ENCODE data around the gene BUB3. TPM values are rescaled to one million over a fixed set of nuclear protein-coding genes. Genes with fewer than 3 reads are reported as not detected.

BUB3 gene
- total RNA-seq, 1 experiment from 2014 or later = 291 TPM

DNA sequence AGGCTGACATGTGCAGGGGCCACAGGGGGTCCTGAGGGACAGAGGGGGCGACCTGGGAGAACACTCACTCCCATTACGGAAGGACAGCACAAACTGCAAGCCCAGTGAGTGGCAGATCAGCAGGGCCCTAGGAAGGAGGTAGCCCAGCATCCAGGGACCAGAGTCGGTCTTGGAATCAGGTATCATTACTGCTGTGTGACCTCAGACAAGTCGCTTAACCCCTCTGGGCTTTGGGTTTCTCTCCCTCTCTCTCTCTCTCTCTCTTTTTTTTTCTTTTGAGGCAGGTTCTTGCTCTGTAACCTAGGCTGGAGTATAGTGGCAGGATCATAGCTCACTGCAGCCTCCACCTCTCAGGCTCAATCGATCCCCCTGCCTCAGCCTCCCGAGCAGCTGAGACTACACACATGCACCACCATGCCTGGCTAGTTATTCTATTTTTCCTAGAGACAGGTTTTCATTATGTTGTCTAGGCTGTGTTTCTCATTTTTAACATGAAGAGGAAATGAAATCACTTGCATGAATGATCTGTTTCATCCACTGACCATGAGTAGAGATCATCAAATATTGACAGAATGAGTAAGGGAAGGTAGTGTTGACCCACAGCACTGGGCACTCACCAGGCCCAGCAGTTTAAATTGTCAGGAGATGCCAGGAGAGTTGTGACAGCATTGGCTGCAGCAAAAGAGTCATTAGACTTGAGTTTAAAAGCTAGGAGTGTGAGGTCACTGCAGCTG lies 49.4 kb downstream of the BUB3 start:
- H3K9me2 ChIP-seq (replicated peaks; ENCODE audit: low read length) = no peaks in the 10 kb centered on the region
- peak overlapping the region; percentile 66 for H3K9ac ChIP-seq (ENCODE audit: low read length)
- H3K4me3 ChIP-seq (ENCODE audit: low read length) = no peak overlapping the region
- TF ChIP-seq EZH2 (IDR thresholded peaks at IDR 0.05; ENCODE audit: low read length, unreplicated experiment) = no peak
- TF ChIP-seq, protein P1, sequence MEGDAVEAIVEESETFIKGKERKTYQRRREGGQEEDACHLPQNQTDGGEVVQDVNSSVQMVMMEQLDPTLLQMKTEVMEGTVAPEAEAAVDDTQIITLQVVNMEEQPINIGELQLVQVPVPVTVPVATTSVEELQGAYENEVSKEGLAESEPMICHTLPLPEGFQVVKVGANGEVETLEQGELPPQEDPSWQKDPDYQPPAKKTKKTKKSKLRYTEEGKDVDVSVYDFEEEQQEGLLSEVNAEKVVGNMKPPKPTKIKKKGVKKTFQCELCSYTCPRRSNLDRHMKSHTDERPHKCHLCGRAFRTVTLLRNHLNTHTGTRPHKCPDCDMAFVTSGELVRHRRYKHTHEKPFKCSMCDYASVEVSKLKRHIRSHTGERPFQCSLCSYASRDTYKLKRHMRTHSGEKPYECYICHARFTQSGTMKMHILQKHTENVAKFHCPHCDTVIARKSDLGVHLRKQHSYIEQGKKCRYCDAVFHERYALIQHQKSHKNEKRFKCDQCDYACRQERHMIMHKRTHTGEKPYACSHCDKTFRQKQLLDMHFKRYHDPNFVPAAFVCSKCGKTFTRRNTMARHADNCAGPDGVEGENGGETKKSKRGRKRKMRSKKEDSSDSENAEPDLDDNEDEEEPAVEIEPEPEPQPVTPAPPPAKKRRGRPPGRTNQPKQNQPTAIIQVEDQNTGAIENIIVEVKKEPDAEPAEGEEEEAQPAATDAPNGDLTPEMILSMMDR (conservative IDR thresholded peaks at IDR 0.05; ENCODE audit: low read depth, low read length) = no peak
- TF ChIP-seq EZH2phosphoT487 (IDR thresholded peaks at IDR 0.05; ENCODE audit: borderline replicate concordance, low read length) = no peak
- no peaks in the 10 kb centered on the region for H3K27me3 ChIP-seq (ENCODE audit: low read length)
- intact Hi-C loops (cut with micrococcal nuclease) = loop anchor here (2.0 to 10.0 kb wide), 3 partner anchors 47 to 174 kb away; no protein-coding TSS in a partner anchor
- no peaks in the 10 kb centered on the region for H3F3A ChIP-seq (ENCODE audit: low read length, unreplicated experiment)
- ChIA-PET CTCF (no interaction called here), POLR2A (ENCODE audit: unreplicated experiment) (interaction anchor here (0.5 to 0.6 kb wide), 2 partner anchors 9 to 250 kb away, joined by 4 read pairs; no protein-coding TSS in a partner anchor)
- H3K9me3 ChIP-seq (ENCODE audit: low read length) = no peaks in the 10 kb centered on the region
- peaks cover 34% of the 10 kb centered on the region for H3K4me1 ChIP-seq (ENCODE audit: insufficient read depth, low read length)
- no peaks in the 10 kb centered on the region; the same call in 1 of the 2 replicates for H3K36me3 ChIP-seq (ENCODE audit: low read depth, low read length)
- peak overlapping the region; percentile 69 for H3K4me2 ChIP-seq (ENCODE audit: low read length)
- H3K27ac ChIP-seq (ENCODE audit: low read length) = peak overlapping the region; percentile 97
- ATAC-seq (peak; percentile 97), DNase-seq (peak; percentile 90)
- H4K20me1 ChIP-seq (ENCODE audit: low read length) = no peaks in the 10 kb centered on the region
- H3K79me2 ChIP-seq (ENCODE audit: low read length) = no peaks in the 10 kb centered on the region
- no TSS peak for BruUV-seq (replicated peaks)
- no peak overlapping the region for H2AFZ ChIP-seq (ENCODE audit: low read length)

DNA sequence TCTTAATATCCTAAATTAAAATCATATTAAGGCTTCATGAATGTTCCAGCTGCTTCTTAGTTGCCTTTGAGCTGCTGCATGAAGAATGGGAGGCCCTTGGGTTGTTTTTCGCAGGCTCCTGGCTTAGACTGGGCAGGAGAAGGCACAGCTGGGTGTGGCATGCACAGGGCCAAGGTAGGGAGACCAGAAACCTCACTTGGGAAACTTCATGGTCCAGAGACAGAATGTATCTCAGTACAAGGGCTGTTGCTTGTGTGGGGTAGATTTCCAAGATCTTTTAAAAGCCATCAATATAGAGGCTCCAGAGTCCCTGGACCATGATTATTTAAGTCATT lies 49.9 kb downstream of the BUB3 start:
- no peak for DNase-seq
- TF ChIP-seq EZH2phosphoT487 (IDR thresholded peaks at IDR 0.05; ENCODE audit: borderline replicate concordance, low read length) (no peak), EZH2 (IDR thresholded peaks at IDR 0.05; ENCODE audit: low read length, unreplicated experiment) (no peak)
- TF ChIP-seq, protein P1 (conservative IDR thresholded peaks at IDR 0.05; ENCODE audit: low read depth, low read length) = no peak
- CTCF ChIA-PET = no interaction called here
- Histone ChIP-seq H3K79me2 (ENCODE audit: low read length) (no peaks in the 10 kb centered on the region), H3K9me2 (replicated peaks; ENCODE audit: low read length) (no peaks in the 10 kb centered on the region), H3K4me2 (ENCODE audit: low read length) (peak overlapping the region; percentile 69), H3K27ac (ENCODE audit: low read length) (peak overlapping the region; percentile 97), H3K27me3 (ENCODE audit: low read length) (no peaks in the 10 kb centered on the region), H2AFZ (ENCODE audit: low read length) (no peak overlapping the region), H3K36me3 (ENCODE audit: low read depth, low read length) (no peaks in the 10 kb centered on the region; the same call in 1 of the 2 replicates), H3K9me3 (ENCODE audit: low read length) (no peaks in the 10 kb centered on the region), H4K20me1 (ENCODE audit: low read length) (no peaks in the 10 kb centered on the region), H3K4me3 (ENCODE audit: low read length) (no peak overlapping the region), H3K9ac (ENCODE audit: low read length) (peak overlapping the region; percentile 66), H3K4me1 (ENCODE audit: insufficient read depth, low read length) (peaks cover 34% of the 10 kb centered on the region), H3F3A (ENCODE audit: low read length, unreplicated experiment) (no peaks in the 10 kb centered on the region)
- POLR2A ChIA-PET (ENCODE audit: unreplicated experiment) = interaction anchor here (0.5 to 0.6 kb wide), 2 partner anchors 8 to 251 kb away, joined by 4 read pairs; no protein-coding TSS in a partner anchor
- ATAC-seq = peak; percentile 49
- TSS peak; percentile 26 for BruUV-seq (replicated peaks)
- intact Hi-C loops (cut with micrococcal nuclease) = loop anchor here (2.0 to 10.0 kb wide), 3 partner anchors 47 to 173 kb away; no protein-coding TSS in a partner anchor

DNA sequence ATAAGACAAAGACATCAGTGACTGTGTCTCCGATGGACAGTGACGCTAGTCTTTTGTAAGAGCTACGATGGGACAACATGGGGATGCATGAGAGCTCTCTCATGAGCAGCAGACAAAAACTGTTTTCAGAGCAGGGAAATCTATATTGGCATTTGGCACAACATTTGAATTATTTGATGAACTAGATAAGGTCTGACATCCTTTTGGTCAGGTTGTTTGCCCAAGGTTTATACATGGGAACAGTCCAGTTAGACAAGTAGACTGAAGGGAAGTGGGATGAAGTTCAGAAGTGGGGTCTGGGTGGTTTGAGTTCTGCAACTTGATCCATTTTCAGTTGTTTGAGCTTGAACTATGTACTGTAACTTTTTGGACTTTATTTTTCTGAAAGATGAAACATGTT lies 50.8 kb downstream of the BUB3 start:
- Histone ChIP-seq H3K79me2 (ENCODE audit: low read length) (no peaks in the 10 kb centered on the region), H3K9ac (ENCODE audit: low read length) (peak overlapping the region; percentile 66), H2AFZ (ENCODE audit: low read length) (no peak overlapping the region), H3K4me3 (ENCODE audit: low read length) (no peak overlapping the region; the same call in 1 of the 2 replicates), H3K27ac (ENCODE audit: low read length) (peak overlapping the region; percentile 97), H3F3A (ENCODE audit: low read length, unreplicated experiment) (no peaks in the 10 kb centered on the region), H3K4me2 (ENCODE audit: low read length) (peak overlapping the region; percentile 69), H3K9me2 (replicated peaks; ENCODE audit: low read length) (no peaks in the 10 kb centered on the region), H3K4me1 (ENCODE audit: insufficient read depth, low read length) (peaks cover 34% of the 10 kb centered on the region), H3K9me3 (ENCODE audit: low read length) (no peaks in the 10 kb centered on the region), H4K20me1 (ENCODE audit: low read length) (no peaks in the 10 kb centered on the region), H3K36me3 (ENCODE audit: low read depth, low read length) (no peaks in the 10 kb centered on the region; the same call in 1 of the 2 replicates), H3K27me3 (ENCODE audit: low read length) (no peaks in the 10 kb centered on the region)
- intact Hi-C loops (cut with micrococcal nuclease) = loop anchor here (2.0 to 10.0 kb wide), 2 partner anchors 48 to 70 kb away; no protein-coding TSS in a partner anchor
- CTCF ChIA-PET = no interaction called here
- no TSS peak for BruUV-seq (replicated peaks)
- DNase-seq = peak; percentile 71
- TF ChIP-seq, protein P1 (conservative IDR thresholded peaks at IDR 0.05; ENCODE audit: low read depth, low read length) = no peak
- TF ChIP-seq EZH2 (IDR thresholded peaks at IDR 0.05; ENCODE audit: low read length, unreplicated experiment) (no peak), EZH2phosphoT487 (IDR thresholded peaks at IDR 0.05; ENCODE audit: borderline replicate concordance, low read length) (no peak)
- peak; percentile 16; the same call in 1 of the 2 replicates for ATAC-seq
- POLR2A ChIA-PET (ENCODE audit: unreplicated experiment) = no interaction called here
